Fibroblast of lung (primary cell): Measurements from ENCODE around the gene AGAP1. TPM values are rescaled to one million over a fixed set of nuclear protein-coding genes. Genes with fewer than 3 reads are reported as not detected.

ENCODE experiments used
- DNase-seq, 2 donors: peaks; one replicate each; pipeline versions ENCODE4 v3.0.0 to v3.0.0-alpha.2; 2010; ENCODE audit warnings: low read depth in 2 of 2
- H2AFZ ChIP-seq: 2 replicates; pipeline ENCODE4 v1.5.1; 2012; ENCODE audit warnings: low read length, control low read depth, inconsistent platforms
- H3K27ac ChIP-seq: 2 replicates; pipeline ENCODE4 v1.5.1; 2011; ENCODE audit warnings: low read length, control low read depth; ENCODE audit not compliant: insufficient read depth
- H3K27me3 ChIP-seq: 2 replicates; pipeline ENCODE4 v1.5.1; 2011; ENCODE audit warnings: mild to moderate bottlenecking, low read length; ENCODE audit not compliant: control insufficient read depth, insufficient read depth
- H3K36me3 ChIP-seq: 2 replicates; pipeline ENCODE4 v1.5.1; 2011; ENCODE audit warnings: low read length; ENCODE audit not compliant: control insufficient read depth, insufficient read depth
- H3K4me1 ChIP-seq: 2 replicates; pipeline ENCODE4 v1.5.1; 2011; ENCODE audit warnings: low read length; ENCODE audit not compliant: control insufficient read depth, insufficient read depth; ENCODE audit errors: extremely low read depth
- H3K4me2 ChIP-seq: 2 replicates; pipeline ENCODE4 v1.5.1; 2011; ENCODE audit warnings: low read length, control low read depth; ENCODE audit not compliant: insufficient read depth; ENCODE audit errors: extremely low read depth
- H3K4me3 ChIP-seq, 4 experiments: fragments of 200-600 bp in 1 of 4; sonication (generic) in 1 of 4; replicated peaks in 1 of 4; 2 replicates each; pipeline ENCODE4 v1.5.1; 2011 to 2016; ENCODE audit warnings: low read length in 4 of 4, low read depth in 3 of 4, mild to moderate bottlenecking in 3 of 4, control low read depth in 2 of 4, inconsistent platforms in 1 of 4, mixed read lengths in 1 of 4; ENCODE audit not compliant: insufficient read depth in 1 of 4; ENCODE audit errors: control extremely low read depth in 1 of 4
- H3K79me2 ChIP-seq: 2 replicates; pipeline ENCODE4 v1.5.1; 2012; ENCODE audit warnings: mild to moderate bottlenecking, low read length, inconsistent platforms; ENCODE audit not compliant: control insufficient read depth, insufficient read depth
- H3K9ac ChIP-seq: 2 replicates; pipeline ENCODE4 v1.5.1; 2011; ENCODE audit warnings: mild to moderate bottlenecking, low read length, control low read depth; ENCODE audit not compliant: insufficient read depth
- H3K9me3 ChIP-seq: 2 replicates; pipeline ENCODE4 v1.5.1; 2012; ENCODE audit warnings: low read depth, low read length; ENCODE audit not compliant: control insufficient read depth, insufficient read depth
- H4K20me1 ChIP-seq: 2 replicates; pipeline ENCODE4 v1.5.1; 2011; ENCODE audit warnings: low read length; ENCODE audit not compliant: control insufficient read depth, insufficient read depth; ENCODE audit errors: extremely low read depth
- CTCF ChIP-seq, 2 donors: IDR thresholded peaks in 1 of 2; conservative IDR thresholded peaks in 1 of 2; 1 replicate in 1 of 2; 2 replicates in 1 of 2; pipeline ENCODE4 v1.5.1; 2011 to 2012; ENCODE audit warnings: low read length in 2 of 2, control low read depth in 1 of 2, inconsistent platforms in 1 of 2, low read depth in 1 of 2, mild to moderate bottlenecking in 1 of 2
- EZH2 ChIP-seq: IDR thresholded peaks from 2 replicates; pipeline ENCODE4 v1.5.1; 2012; ENCODE audit warnings: low read length, control low read depth, mild to moderate bottlenecking; ENCODE audit errors: missing control alignments
- polyA plus RNA-seq, 2 donors: library from polyadenylated mRNA; depleted of rRNA in 1 of 2; stranded (reverse) in 1 of 2; unstranded in 1 of 2; fragments of >200 nt; gene quantifications; 2 replicates each; pipeline ENCODE4 v1.2.1, GENCODE V29; 2011 to 2012; ENCODE audit warnings: missing spikeins in 1 of 2
- total RNA-seq: library from RNA; depleted of rRNA; stranded (reverse); fragments of >200 nt; gene quantifications from 2 replicates; pipeline ENCODE4 v1.2.1, GENCODE V29; 2014

AGAP1 gene
- total and polyA plus RNA-seq, 2 donors (not counting 1 experiment from before 2014, with no cell fraction given), result 10.6 to 14.0 TPM

GRCh38 chr2:235844561-235844960 is 350.7 kb downstream of the AGAP1 start:
- Histone ChIP-seq H2AFZ (no peak overlapping the region), H3K27ac (no peak overlapping the region), H3K9ac (no peak overlapping the region), H3K27me3 (no peaks in the 10 kb centered on the region), H3K4me2 (no peak overlapping the region), H3K4me1 (no peaks in the 10 kb centered on the region), H4K20me1 (no peaks in the 10 kb centered on the region), H3K9me3 (no peaks in the 10 kb centered on the region), H3K4me3 (no peak overlapping the region), H3K36me3 (no peaks in the 10 kb centered on the region), H3K79me2 (no peaks in the 10 kb centered on the region)
- TF ChIP-seq EZH2, result no peak
- TF ChIP-seq CTCF (conservative IDR thresholded peaks at IDR 0.05 in 1 of 2, IDR thresholded peaks at IDR 0.05 in 1 of 2; ENCODE audit: low read depth in 1 of 2, low read length in 2 of 2), result no peak
- no peak for DNase-seq

- Histone ChIP-seq H3K79me2 (no peaks in the 10 kb centered on the region), H3K4me3 (no peak overlapping the region), H3K27ac (no peak overlapping the region), H3K4me1 (no peaks in the 10 kb centered on the region), H3K9ac (no peak overlapping the region), H3K27me3 (no peaks in the 10 kb centered on the region), H3K36me3 (no peaks in the 10 kb centered on the region), H4K20me1 (no peaks in the 10 kb centered on the region), H2AFZ (no peak overlapping the region), H3K9me3 (no peaks in the 10 kb centered on the region), H3K4me2 (no peak overlapping the region)
- no peak for DNase-seq
- TF ChIP-seq CTCF (conservative IDR thresholded peaks at IDR 0.05 in 1 of 2, IDR thresholded peaks at IDR 0.05 in 1 of 2; ENCODE audit: low read depth in 1 of 2, low read length in 2 of 2) (no peak), EZH2 (no peak)
These were observed 351.4 kb downstream of the AGAP1 start for GRCh38 chr2:235845245-235845644.

DNA sequence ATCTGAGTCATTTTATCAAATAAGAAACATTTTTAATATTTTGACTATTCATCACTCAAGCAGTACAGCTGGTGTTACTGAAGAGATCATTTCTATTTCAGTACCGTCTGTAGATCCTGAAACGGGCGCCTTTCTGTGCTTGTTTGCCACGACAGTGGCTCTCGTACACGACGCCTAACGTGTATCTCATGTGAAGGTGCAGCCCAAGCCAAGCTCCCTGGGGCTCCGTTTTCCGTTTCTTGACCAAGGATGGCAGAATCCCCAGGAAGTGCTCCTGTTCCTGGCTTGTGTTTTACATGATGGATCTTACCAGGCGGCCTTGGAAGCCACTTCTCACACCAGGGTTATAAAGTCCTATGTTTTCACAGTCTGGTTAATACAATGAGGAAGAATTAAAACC is 353.7 kb downstream of the AGAP1 start:
- TF ChIP-seq CTCF (conservative IDR thresholded peaks at IDR 0.05 in 1 of 2, IDR thresholded peaks at IDR 0.05 in 1 of 2; ENCODE audit: low read depth in 1 of 2, low read length in 2 of 2) (no peak), EZH2 (no peak)

More for the DNA sequence above, 353.7 kb downstream of the AGAP1 start:
- no peaks in the 10 kb centered on the region for H4K20me1 ChIP-seq
- H3K4me2 ChIP-seq, result no peak overlapping the region
- no peaks in the 10 kb centered on the region for H3K9me3 ChIP-seq
- H3K27me3 ChIP-seq, result no peaks in the 10 kb centered on the region
- no peak overlapping the region for H3K9ac ChIP-seq
- no peak for DNase-seq
- H3K4me1 ChIP-seq, result no peaks in the 10 kb centered on the region
- H3K79me2 ChIP-seq, result no peaks in the 10 kb centered on the region
- H3K36me3 ChIP-seq, result no peaks in the 10 kb centered on the region
- H3K27ac ChIP-seq, result no peak overlapping the region
- no peak overlapping the region for H3K4me3 ChIP-seq
- H2AFZ ChIP-seq, result no peak overlapping the region
